PC-3 (cell line): Measurements from ENCODE around the gene VSX1. TPM values are rescaled to one million over a fixed set of nuclear protein-coding genes. Genes with fewer than 3 reads are reported as not detected.

ENCODE experiments used
- ATAC-seq: fragments of 200-7000 bp; cut with Tn5 transposase; 2 replicates; pipeline ENCODE4 v1.9.1; 2020; ENCODE audit warnings: mild to moderate bottlenecking, moderate library complexity
- BruUV-seq: library from RNA; stranded (reverse); fragments of 400-500 nt; replicated peaks from 2 replicates; lab custom pipeline; 2021; lab: Mats Ljungman, UMichigan
- CTCF ChIA-PET: fragments of 300-600 bp; sonication (Branson Sonifier 250); formaldehyde crosslinking; loops from one replicate; lab custom pipeline; 2022; ENCODE audit warnings: antibody characterized with exemption; lab: Charles Lee
- POLR2A ChIA-PET: fragments of 300-600 bp; sonication (Branson Sonifier 250); formaldehyde crosslinking; loops from one replicate; lab custom pipeline; 2022; ENCODE audit warnings: antibody characterized with exemption; ENCODE audit not compliant: unreplicated experiment; lab: Charles Lee
- DNase-seq: peaks from one replicate; pipeline ENCODE4 v3.0.0-alpha.2; 2015
- H2AFZ ChIP-seq: fragments of 300-600 bp; sonication (generic); 2 replicates; pipeline ENCODE4 v1.6.0; 2016; ENCODE audit warnings: antibody characterized with exemption, low read length
- H3F3A ChIP-seq: fragments of 300-600 bp; sonication (generic); one replicate; pipeline ENCODE4 v1.6.0; 2017; ENCODE audit warnings: antibody characterized with exemption, low read length, control low read depth, mild to moderate bottlenecking; ENCODE audit not compliant: unreplicated experiment
- H3K27ac ChIP-seq: fragments of 300-600 bp; sonication (generic); 2 replicates; pipeline ENCODE4 v1.5.1; 2016; ENCODE audit warnings: mild to moderate bottlenecking, low read length
- H3K27me3 ChIP-seq: fragments of 300-600 bp; sonication (generic); 2 replicates; pipeline ENCODE4 v1.6.1; 2016; ENCODE audit warnings: low read length, mixed read lengths
- H3K36me3 ChIP-seq: fragments of 300-600 bp; sonication (generic); 2 replicates; pipeline ENCODE4 v1.6.1; 2016; ENCODE audit warnings: low read depth, mixed run types, low read length, mixed read lengths
- H3K4me1 ChIP-seq: fragments of 300-600 bp; sonication (generic); 2 replicates; pipeline ENCODE4 v1.5.1; 2016; ENCODE audit warnings: low read length; ENCODE audit not compliant: insufficient read depth
- H3K4me2 ChIP-seq: fragments of 300-600 bp; sonication (generic); 2 replicates; pipeline ENCODE4 v1.6.0; 2016; ENCODE audit warnings: low read length
- H3K4me3 ChIP-seq: fragments of 300-600 bp; sonication (generic); 2 replicates; pipeline ENCODE4 v1.5.1; 2016; ENCODE audit warnings: mild to moderate bottlenecking, low read length, mixed read lengths
- H3K79me2 ChIP-seq: fragments of 300-600 bp; sonication (generic); 2 replicates; pipeline ENCODE4 v1.6.1; 2017; ENCODE audit warnings: low read length, mixed read lengths
- H3K9ac ChIP-seq: fragments of 300-600 bp; sonication (generic); 2 replicates; pipeline ENCODE4 v1.6.0; 2016; ENCODE audit warnings: mild to moderate bottlenecking, low read length
- H3K9me2 ChIP-seq: fragments of 300-600 bp; sonication (generic); replicated peaks from 2 replicates; pipeline ENCODE4 v1.6.1; 2016; ENCODE audit warnings: mixed run types, low read length, mixed read lengths
- H3K9me3 ChIP-seq: fragments of 300-600 bp; sonication (generic); 2 replicates; pipeline ENCODE4 v1.6.1; 2016; ENCODE audit warnings: low read length, mixed read lengths
- H4K20me1 ChIP-seq: fragments of 300-600 bp; sonication (generic); 2 replicates; pipeline ENCODE4 v1.6.1; 2016; ENCODE audit warnings: low read length, mixed read lengths
- CTCF ChIP-seq: fragments of 300-600 bp; sonication (generic); conservative IDR thresholded peaks from 2 replicates; pipeline ENCODE4 v1.5.1; 2017; ENCODE audit warnings: antibody characterized with exemption, low read depth, mild to moderate bottlenecking, low read length
- EZH2 ChIP-seq: fragments of 300-600 bp; sonication (generic); IDR thresholded peaks from one replicate; pipeline ENCODE4 v1.6.1; 2017; ENCODE audit warnings: antibody characterized with exemption, mild to moderate bottlenecking, low read length; ENCODE audit not compliant: unreplicated experiment
- EZH2phosphoT487 ChIP-seq: fragments of 300-600 bp; sonication (generic); IDR thresholded peaks from 2 replicates; pipeline ENCODE4 v1.6.1; 2018; ENCODE audit warnings: mild to moderate bottlenecking, antibody characterized with exemption, low read length, borderline replicate concordance
- intact Hi-C: fragments of 100-400 bp; cut with micrococcal nuclease; formaldehyde crosslinking; loops from 2 replicates; pipeline ENCODE4 v1.9.0; 2023
- total RNA-seq: library from RNA; depleted of rRNA; stranded (reverse); fragments of >200 nt; gene quantifications from 2 replicates; pipeline ENCODE4 v1.2.3, GENCODE V29; 2014

The VSX1 gene
- total RNA-seq, 1 experiment from 2014 or later = not detected

GRCh38 chr20:25044660-25045342 lies 37.1 kb downstream of the VSX1 start:
- TF ChIP-seq EZH2phosphoT487 = no peak
- no peak for TF ChIP-seq EZH2
- no peak for TF ChIP-seq CTCF
- no peak overlapping the region for H3K27ac ChIP-seq
- POLR2A ChIA-PET = no interaction called here
- no peaks in the 10 kb centered on the region for H4K20me1 ChIP-seq
- no peaks in the 10 kb centered on the region for H3K27me3 ChIP-seq
- H3K79me2 ChIP-seq = no peaks in the 10 kb centered on the region
- no peak overlapping the region for H3K9ac ChIP-seq
- H3K36me3 ChIP-seq = no peaks in the 10 kb centered on the region
- DNase-seq = no peak
- H3K4me1 ChIP-seq = peaks cover 9% of the 10 kb centered on the region
- H3K9me3 ChIP-seq = no peaks in the 10 kb centered on the region
- no peak for ATAC-seq
- CTCF ChIA-PET = no interaction called here
- no peaks in the 10 kb centered on the region for H3K9me2 ChIP-seq
- H3K4me2 ChIP-seq = no peak overlapping the region
- H2AFZ ChIP-seq = no peak overlapping the region
- intact Hi-C loops = no loop called here
- no peak overlapping the region for H3K4me3 ChIP-seq
- BruUV-seq = no TSS peak
- no peaks in the 10 kb centered on the region for H3F3A ChIP-seq

GRCh38 chr20:25044261-25044560 lies 37.7 kb downstream of the VSX1 start:
- TF ChIP-seq EZH2 (no peak), EZH2phosphoT487 (no peak), CTCF (no peak)
- intact Hi-C loops = no loop called here
- Histone ChIP-seq H4K20me1 (no peaks in the 10 kb centered on the region), H3K9me3 (no peaks in the 10 kb centered on the region), H3K9me2 (no peaks in the 10 kb centered on the region), H3F3A (no peaks in the 10 kb centered on the region), H3K4me1 (peaks cover 14% of the 10 kb centered on the region), H2AFZ (no peak overlapping the region), H3K36me3 (no peaks in the 10 kb centered on the region), H3K27ac (no peak overlapping the region), H3K79me2 (no peaks in the 10 kb centered on the region), H3K4me3 (no peak overlapping the region), H3K9ac (no peak overlapping the region), H3K27me3 (no peaks in the 10 kb centered on the region), H3K4me2 (no peak overlapping the region)
- ATAC-seq (no peak), DNase-seq (no peak)
- ChIA-PET CTCF (no interaction called here), POLR2A (no interaction called here)
- BruUV-seq = no TSS peak

- no peak overlapping the region for H3K4me2 ChIP-seq
- no peak overlapping the region for H2AFZ ChIP-seq
- no peak for TF ChIP-seq EZH2
- TF ChIP-seq EZH2phosphoT487 = no peak
- TF ChIP-seq CTCF = no peak
- H3K9ac ChIP-seq = no peak overlapping the region
- no peaks in the 10 kb centered on the region for H3K9me3 ChIP-seq
- ChIA-PET POLR2A (no interaction called here), CTCF (no interaction called here)
- no peaks in the 10 kb centered on the region for H4K20me1 ChIP-seq
- no peaks in the 10 kb centered on the region for H3K9me2 ChIP-seq
- intact Hi-C loops = no loop called here
- BruUV-seq = no TSS peak
- no peaks in the 10 kb centered on the region for H3K79me2 ChIP-seq
- no peaks in the 10 kb centered on the region for H3K36me3 ChIP-seq
- H3F3A ChIP-seq = no peaks in the 10 kb centered on the region
- H3K4me3 ChIP-seq = no peak overlapping the region
- H3K27ac ChIP-seq = no peak overlapping the region
- ATAC-seq = no peak
- no peak for DNase-seq
- H3K27me3 ChIP-seq = no peaks in the 10 kb centered on the region
- H3K4me1 ChIP-seq = peaks cover 14% of the 10 kb centered on the region
These were observed 38.3 kb downstream of the VSX1 start for GRCh38 chr20:25043499-25044260.
